ENCODE data around the gene HLA-DQA1.
"Not testable (repeated sequence)": the region's sequence is repeated elsewhere in the genome, so short reads cannot be mapped to it uniquely, and the experiment has no call there.

HLA-DQA1 gene

GRCh38 chr6:32610682-32611296 lies 26.4 kb upstream of the HLA-DQA1 start:
- Mint-ChIP-seq H3K36me3 (ENCODE audit: low read depth) (peaks cover 3% of the 10 kb centered on the region), H3K4me3 (no peak overlapping the region), H3K27ac (no peak overlapping the region), H3K9me3 (no peaks in the 10 kb centered on the region), H3K27me3 (ENCODE audit: low read depth) (no peaks in the 10 kb centered on the region), H3K4me1 (ENCODE audit: low read depth) (peaks cover 7% of the 10 kb centered on the region)

GRCh38 chr6:32613475-32613874 lies 23.7 kb upstream of the HLA-DQA1 start:
- Mint-ChIP-seq H3K4me1 (ENCODE audit: low read depth) (peaks cover 2% of the 10 kb centered on the region), H3K27me3 (ENCODE audit: low read depth) (peaks cover 3% of the 10 kb centered on the region), H3K9me3 (peaks cover 14% of the 10 kb centered on the region), H3K36me3 (ENCODE audit: low read depth) (peaks cover 9% of the 10 kb centered on the region), H3K4me3 (no peak overlapping the region), H3K27ac (no peak overlapping the region)

- H3K27me3 Mint-ChIP-seq (ENCODE audit: low read depth): peaks cover 3% of the 10 kb centered on the region
- H3K4me1 Mint-ChIP-seq (ENCODE audit: low read depth): peaks cover 2% of the 10 kb centered on the region
- H3K27ac Mint-ChIP-seq: no peak overlapping the region
- no peak overlapping the region for H3K4me3 Mint-ChIP-seq
- peaks cover 9% of the 10 kb centered on the region for H3K36me3 Mint-ChIP-seq (ENCODE audit: low read depth)
- H3K9me3 Mint-ChIP-seq: peaks cover 22% of the 10 kb centered on the region
Measured at GRCh38 chr6:32614366-32615081, 22.7 kb upstream of the HLA-DQA1 start.

GRCh38 chr6:32615885-32616532 lies 21.2 kb upstream of the HLA-DQA1 start:
- Mint-ChIP-seq H3K9me3 (peaks cover 22% of the 10 kb centered on the region), H3K4me1 (ENCODE audit: low read depth) (peaks cover 3% of the 10 kb centered on the region), H3K27me3 (ENCODE audit: low read depth) (peaks cover 3% of the 10 kb centered on the region), H3K27ac (peak overlapping the region; percentile 3), H3K4me3 (no peak overlapping the region), H3K36me3 (ENCODE audit: low read depth) (peaks cover 9% of the 10 kb centered on the region)

GRCh38 chr6:32617751-32618150 lies 19.5 kb upstream of the HLA-DQA1 start:
- Mint-ChIP-seq H3K9me3 (peaks cover 22% of the 10 kb centered on the region), H3K4me3 (no peak overlapping the region), H3K27ac (no peak overlapping the region), H3K4me1 (ENCODE audit: low read depth) (peaks cover 18% of the 10 kb centered on the region), H3K36me3 (ENCODE audit: low read depth) (peaks cover 6% of the 10 kb centered on the region), H3K27me3 (ENCODE audit: low read depth) (peaks cover 3% of the 10 kb centered on the region)

- H3K4me3 Mint-ChIP-seq: no peak overlapping the region
- peaks cover 8% of the 10 kb centered on the region for H3K36me3 Mint-ChIP-seq (ENCODE audit: low read depth)
- H3K9me3 Mint-ChIP-seq: peaks cover 21% of the 10 kb centered on the region
- H3K27ac Mint-ChIP-seq: no peak overlapping the region
- H3K4me1 Mint-ChIP-seq (ENCODE audit: low read depth): peaks cover 39% of the 10 kb centered on the region
- H3K27me3 Mint-ChIP-seq (ENCODE audit: low read depth): peaks cover 3% of the 10 kb centered on the region
Measured at GRCh38 chr6:32621372-32621771, 15.8 kb upstream of the HLA-DQA1 start.

GRCh38 chr6:32622545-32623401 lies 14.4 kb upstream of the HLA-DQA1 start:
- Mint-ChIP-seq H3K27me3 (ENCODE audit: low read depth) (no peaks in the 10 kb centered on the region), H3K4me3 (peak overlapping the region; percentile 49), H3K27ac (peak overlapping the region; percentile 96), H3K4me1 (ENCODE audit: low read depth) (peaks cover 41% of the 10 kb centered on the region), H3K9me3 (peaks cover 14% of the 10 kb centered on the region), H3K36me3 (ENCODE audit: low read depth) (peaks cover 6% of the 10 kb centered on the region)

- Mint-ChIP-seq H3K4me1 (ENCODE audit: low read depth) (peaks cover 45% of the 10 kb centered on the region), H3K4me3 (peak overlapping the region; percentile 43), H3K27ac (peak overlapping the region; percentile 96), H3K9me3 (peaks cover 6% of the 10 kb centered on the region), H3K27me3 (ENCODE audit: low read depth) (no peaks in the 10 kb centered on the region), H3K36me3 (ENCODE audit: low read depth) (peaks cover 3% of the 10 kb centered on the region)
Measured at GRCh38 chr6:32623693-32624092, 13.5 kb upstream of the HLA-DQA1 start.

- Mint-ChIP-seq H3K36me3 (ENCODE audit: low read depth) (peaks cover 3% of the 10 kb centered on the region), H3K4me1 (ENCODE audit: low read depth) (peaks cover 45% of the 10 kb centered on the region), H3K9me3 (no peaks in the 10 kb centered on the region), H3K27ac (peak overlapping the region; percentile 96), H3K27me3 (ENCODE audit: low read depth) (no peaks in the 10 kb centered on the region), H3K4me3 (no peak overlapping the region)
Measured at GRCh38 chr6:32624565-32624964, 12.6 kb upstream of the HLA-DQA1 start.

GRCh38 chr6:32625137-32625536 lies 12.1 kb upstream of the HLA-DQA1 start:
- Mint-ChIP-seq H3K36me3 (ENCODE audit: low read depth) (peaks cover 3% of the 10 kb centered on the region), H3K9me3 (peaks cover 3% of the 10 kb centered on the region), H3K4me3 (no peak overlapping the region), H3K4me1 (ENCODE audit: low read depth) (peaks cover 45% of the 10 kb centered on the region), H3K27ac (peak overlapping the region; percentile 45), H3K27me3 (ENCODE audit: low read depth) (no peaks in the 10 kb centered on the region)

GRCh38 chr6:32627249-32627648 lies 10.0 kb upstream of the HLA-DQA1 start:
- H3K27me3 Mint-ChIP-seq (ENCODE audit: low read depth): no peaks in the 10 kb centered on the region
- peak overlapping the region; percentile 89 for H3K27ac Mint-ChIP-seq
- no peak overlapping the region for H3K4me3 Mint-ChIP-seq
- peaks cover 5% of the 10 kb centered on the region for H3K9me3 Mint-ChIP-seq
- peaks cover 34% of the 10 kb centered on the region for H3K4me1 Mint-ChIP-seq (ENCODE audit: low read depth)
- H3K36me3 Mint-ChIP-seq (ENCODE audit: low read depth): peaks cover 3% of the 10 kb centered on the region

GRCh38 chr6:32627831-32628230 lies 9.4 kb upstream of the HLA-DQA1 start:
- peak overlapping the region; percentile 30 for H3K4me3 Mint-ChIP-seq
- peak overlapping the region; percentile 89 for H3K27ac Mint-ChIP-seq
- peaks cover 3% of the 10 kb centered on the region for H3K36me3 Mint-ChIP-seq (ENCODE audit: low read depth)
- peaks cover 28% of the 10 kb centered on the region for H3K4me1 Mint-ChIP-seq (ENCODE audit: low read depth)
- H3K27me3 Mint-ChIP-seq (ENCODE audit: low read depth): no peaks in the 10 kb centered on the region
- H3K9me3 Mint-ChIP-seq: peaks cover 5% of the 10 kb centered on the region

GRCh38 chr6:32629793-32630192 lies 7.4 kb upstream of the HLA-DQA1 start:
- H3K9me3 Mint-ChIP-seq; H3K27me3 Mint-ChIP-seq (ENCODE audit: low read depth); H3K27ac Mint-ChIP-seq; H3K36me3 Mint-ChIP-seq (ENCODE audit: low read depth); H3K4me3 Mint-ChIP-seq: not testable (repeated sequence)
- H3K4me1 Mint-ChIP-seq (ENCODE audit: low read depth): peaks cover 24% of the 10 kb centered on the region

- Mint-ChIP-seq H3K27me3 (ENCODE audit: low read depth) (peaks cover 21% of the 10 kb centered on the region), H3K4me1 (ENCODE audit: low read depth) (peaks cover 24% of the 10 kb centered on the region)
Measured at GRCh38 chr6:32635526-32636123, 1.6 kb upstream of the HLA-DQA1 start.

More at GRCh38 chr6:32635526-32636123, 1.6 kb upstream of the HLA-DQA1 start:
- H3K4me3 Mint-ChIP-seq: no peak overlapping the region
- peak overlapping the region; percentile 3 for H3K27ac Mint-ChIP-seq
- H3K9me3 Mint-ChIP-seq: no peaks in the 10 kb centered on the region
- H3K36me3 Mint-ChIP-seq (ENCODE audit: low read depth): peaks cover 9% of the 10 kb centered on the region

Measured in T-helper 1 cell treated with Interleukin-12 subunit alpha and Interleukin-12 subunit beta and Interleukin-4 antibody, amounts not matched to agents 30 μg/mL and 1 μg/mL, for 36 hours (primary cell).